K562 (cell line): ENCODE data around the gene CPSF6. TPM values are rescaled to one million over a fixed set of nuclear protein-coding genes. Genes with fewer than 3 reads are reported as not detected.

Experiments
- BRD4 ChIP-seq: fragments of 200-600 bp; sonication (generic); IDR thresholded peaks from 2 replicates; pipeline ENCODE4 v1.6.1; 2017; ENCODE audit warnings: inconsistent platforms
- CBFA2T2 ChIP-seq: fragments of 450-650 bp; conservative IDR thresholded peaks from 2 replicates; pipeline ENCODE4 v1.6.1; 2017; ENCODE audit warnings: mild to moderate bottlenecking
- CBFA2T3 ChIP-seq: fragments of 450-650 bp; IDR thresholded peaks from 2 replicates; pipeline ENCODE4 v1.6.1; 2017
- CSDE1 ChIP-seq, 2 experiments: fragments of 450-650 bp; IDR thresholded peaks; 2 replicates each; pipeline ENCODE4 v1.6.1; 2016; ENCODE audit warnings: mild to moderate bottlenecking in 1 of 2
- CTCFL ChIP-seq: IDR thresholded peaks from 2 replicates; pipeline ENCODE4 v1.6.1; 2011; ENCODE audit warnings: borderline replicate concordance, low read depth, mild to moderate bottlenecking, moderate library complexity, low read length; ENCODE audit not compliant: insufficient read depth, poor library complexity, severe bottlenecking
- DPF2 ChIP-seq: fragments of 450-650 bp; IDR thresholded peaks from 2 replicates; pipeline ENCODE4 v1.6.1; 2016
- ETV1 ChIP-seq: fragments of 450-650 bp; conservative IDR thresholded peaks from 2 replicates; pipeline ENCODE4 v1.6.1; 2016; ENCODE audit warnings: missing genetic modification characterization, control low read depth, low read depth, missing compliant biosample characterization
- GTF2B ChIP-seq: IDR thresholded peaks from 2 replicates; pipeline ENCODE4 v1.6.1; 2011; ENCODE audit not compliant: insufficient read length; ENCODE audit errors: extremely low read depth
- HCFC1 ChIP-seq: IDR thresholded peaks from 2 replicates; pipeline ENCODE4 v1.6.1; 2012; ENCODE audit warnings: low read depth, low read length, improper control_type of control experiment
- KAT7 ChIP-seq: sonication (generic); formaldehyde crosslinking; IDR thresholded peaks from 2 replicates; pipeline ENCODE4 v1.8.0; 2022; ENCODE audit warnings: missing genetic modification reagents, mild to moderate bottlenecking, borderline replicate concordance
- MYC ChIP-seq, 2 experiments: fragments of 250-450 bp in 1 of 2; sonication (Bioruptor Pico) in 1 of 2; IDR thresholded peaks; 2 replicates each; pipeline versions ENCODE4 v1.5.1 to v1.6.1; 2012 to 2021; ENCODE audit warnings: low read depth in 2 of 2, borderline replicate concordance in 1 of 2, improper control_type of control experiment in 1 of 2, low read length in 1 of 2, mild to moderate bottlenecking in 1 of 2, moderate library complexity in 1 of 2
- NFIC ChIP-seq: fragments of 450-650 bp; IDR thresholded peaks from 2 replicates; pipeline ENCODE4 v1.6.1; 2017; ENCODE audit warnings: mild to moderate bottlenecking, inconsistent platforms
- PREB ChIP-seq: sonication (generic); formaldehyde crosslinking; IDR thresholded peaks from 2 replicates; pipeline ENCODE4 v1.8.1; 2023; ENCODE audit warnings: mild to moderate bottlenecking, missing genetic modification reagents
- PTTG1 ChIP-seq: fragments of 450-650 bp; IDR thresholded peaks from 2 replicates; pipeline ENCODE4 v1.6.1; 2016; ENCODE audit warnings: low read depth, mild to moderate bottlenecking, missing genetic modification characterization, missing compliant biosample characterization
- PYGO2 ChIP-seq: fragments of 450-650 bp; IDR thresholded peaks from 2 replicates; pipeline ENCODE4 v1.6.1; 2016; ENCODE audit warnings: mild to moderate bottlenecking, missing genetic modification characterization, moderate library complexity, missing compliant biosample characterization
- RBM22 ChIP-seq: fragments of 200-400 bp; formaldehyde crosslinking; IDR thresholded peaks from 2 replicates; pipeline ENCODE4 v1.6.1; 2018; ENCODE audit warnings: low read length, low read depth; ENCODE audit not compliant: poor library complexity, severe bottlenecking
- RFX1 ChIP-seq: fragments of 450-650 bp; IDR thresholded peaks from 2 replicates; pipeline ENCODE4 v1.6.1; 2016; ENCODE audit warnings: mild to moderate bottlenecking, moderate library complexity
- SRSF3 ChIP-seq: fragments of 200-400 bp; formaldehyde crosslinking; IDR thresholded peaks from 2 replicates; pipeline ENCODE4 v1.6.1; 2016; ENCODE audit warnings: mild to moderate bottlenecking, low read length, moderate library complexity; ENCODE audit not compliant: insufficient read depth
- STAG1 ChIP-seq: sonication (generic); formaldehyde crosslinking; IDR thresholded peaks from 2 replicates; pipeline ENCODE4 v1.5.0; 2020; ENCODE audit warnings: missing genetic modification reagents, borderline replicate concordance
- TCF3 ChIP-seq: sonication (generic); formaldehyde crosslinking; IDR thresholded peaks from 2 replicates; pipeline ENCODE4 v1.4.0; 2020; ENCODE audit warnings: mild to moderate bottlenecking, missing genetic modification reagents
- THAP12 ChIP-seq: fragments of 250-450 bp; sonication (Bioruptor Pico); IDR thresholded peaks from 2 replicates; pipeline ENCODE4 v1.9.0; 2021; ENCODE audit warnings: mild to moderate bottlenecking, inconsistent platforms
- ZC3H4 ChIP-seq: sonication (generic); formaldehyde crosslinking; IDR thresholded peaks from 2 replicates; pipeline ENCODE4 v1.9.0; 2021; ENCODE audit warnings: missing genetic modification reagents, borderline replicate concordance
- ZNF224 ChIP-seq: sonication (generic); formaldehyde crosslinking; IDR thresholded peaks from 2 replicates; pipeline ENCODE4 v1.8.0; 2022; ENCODE audit warnings: mild to moderate bottlenecking, missing genetic modification reagents
- ZNF41 ChIP-seq: fragments of 250-450 bp; sonication (Bioruptor Pico); conservative IDR thresholded peaks from 2 replicates; pipeline ENCODE4 v1.4.0; 2020; ENCODE audit warnings: mild to moderate bottlenecking
- ZNF589 ChIP-seq: fragments of 200-800 bp; sonication (Bioruptor generic); IDR thresholded peaks from 2 replicates; pipeline ENCODE4 v1.6.1; 2016; ENCODE audit warnings: low read depth, missing genetic modification characterization, missing compliant biosample characterization
- polyA plus RNA-seq, 8 experiments: library from polyadenylated mRNA; depleted of rRNA in 4 of 8; stranded (reverse) in 5 of 8; unstranded in 3 of 8; fragments of >200 nt; fragmentation: Nextera tagmentation in 2 of 8; fragmentation: Illumina TruSeq in 1 of 8; extraction: Ambion mirVana in 2 of 8; extraction: Trizol in 1 of 8; gene quantifications; 2 replicates each; pipeline versions ENCODE4 v1.2.1 to v1.2.3, GENCODE V29; 2011 to 2014; ENCODE audit warnings: inconsistent platforms in 1 of 8, missing spikeins in 1 of 8
- total RNA-seq, 7 experiments: library from RNA; depleted of rRNA in 6 of 7; stranded (reverse); fragments of >200 nt in 6 of 7; fragmentation: Illumina TruSeq in 2 of 7; extraction: Trizol in 2 of 7; gene quantifications; 2 replicates each; pipeline versions ENCODE4 v1.2.1 to v1.2.3, GENCODE V29; 2011 to 2021; ENCODE audit warnings: low replicate concordance in 1 of 7

Gene CPSF6
- total and polyA plus RNA-seq, 9 of the 15 experiments (the other 6 are each of a cell fraction or from before 2014, with no cell fraction given) = 34.3 to 129 (median 77.8) TPM

GRCh38 chr12:69284131-69284530 is 44.8 kb downstream of the CPSF6 start (continued):
- peak; percentile 53 for TF ChIP-seq CTCFL
- no peak for TF ChIP-seq THAP12 (CRISPR knock-in tag)
- TF ChIP-seq PREB = no peak
- no peak for TF ChIP-seq ZNF589 (CRISPR knock-in tag)
- no peak for TF ChIP-seq PYGO2 (tag)
- TF ChIP-seq DPF2 = peak; percentile 51; the same call in 1 of the 2 replicates
- no peak for TF ChIP-seq ZNF224 (CRISPR knock-in tag)
- no peak for TF ChIP-seq RBM22
- TF ChIP-seq RFX1 = no peak
- TF ChIP-seq HCFC1 = peak; percentile 43; the same call in 1 of the 2 replicates
- TF ChIP-seq TCF3 = no peak
- no peak for TF ChIP-seq MYC (IDR thresholded peaks at IDR 0.05; ENCODE audit: low read depth, low read length)
- TF ChIP-seq MYC (CRISPR knock-in tag; IDR thresholded peaks at IDR 0.05; ENCODE audit: borderline replicate concordance, low read depth) = no peak
- TF ChIP-seq ZC3H4 (CRISPR knock-in tag) = no peak
- TF ChIP-seq ZNF41 (CRISPR knock-in tag) = no peak
- no peak for TF ChIP-seq STAG1 (CRISPR knock-in tag)
- TF ChIP-seq CBFA2T3 = no peak
- peak; percentile 94 for TF ChIP-seq NFIC
- TF ChIP-seq CSDE1 (IDR thresholded peaks at IDR 0.05) = no peak
- TF ChIP-seq BRD4 = no peak
- TF ChIP-seq ETV1 (tag) = peak; percentile 52
- TF ChIP-seq KAT7 (CRISPR knock-in tag) = no peak
- no peak for TF ChIP-seq GTF2B
- TF ChIP-seq SRSF3 = no peak
- TF ChIP-seq PTTG1 = no peak
- TF ChIP-seq CBFA2T2 = no peak
